ENCODE measurements around the gene ZNF467.

Gene ZNF467

GRCh38 chr7:149773446-149774236, at the start of gene ZNF467:
ZNF467 (minus strand) TSS chr7:149773588; CDS start chr7:149771032, 2,556 bp downstream.
- Histone ChIP-seq H3K27ac (ENCODE audit: low read depth, low read length) (no peak within 1 kb of the TSS), H3K4me1 (ENCODE audit: control insufficient read depth, insufficient read depth, low read length) (peaks cover 14% of the 10 kb centered on the region), H3K9ac (ENCODE audit: low read length) (peak within 1 kb of the TSS; percentile 46), H3K27me3 (ENCODE audit: control insufficient read depth, insufficient read depth, low read length) (peaks cover 83% of the 10 kb centered on the region), H3K36me3 (ENCODE audit: control insufficient read depth, insufficient read depth, low read length) (no peaks in the 10 kb centered on the region), H3K4me3 (ENCODE audit: low read depth, low read length) (peak within 1 kb of the TSS; percentile 81), H3K9me3 (ENCODE audit: control insufficient read depth, insufficient read depth, low read depth, low read length) (no peaks in the 10 kb centered on the region)

- Histone ChIP-seq H3K27me3 (ENCODE audit: control insufficient read depth, insufficient read depth, low read length) (no peaks in the 10 kb centered on the region), H3K27ac (ENCODE audit: low read depth, low read length) (no peak overlapping the region), H3K9ac (ENCODE audit: low read length) (no peak overlapping the region)
Observed at GRCh38 chr7:149822353-149822943, 49.1 kb upstream of the ZNF467 start.

GRCh38 chr7:149821191-149822148, 48.1 kb upstream of the ZNF467 start:
- no peak overlapping the region for H3K9ac ChIP-seq (ENCODE audit: low read length)
- H3K9me3 ChIP-seq (ENCODE audit: control insufficient read depth, insufficient read depth, low read depth, low read length): peaks cover 17% of the 10 kb centered on the region
- no peaks in the 10 kb centered on the region for H3K36me3 ChIP-seq (ENCODE audit: control insufficient read depth, insufficient read depth, low read length)
- no peak overlapping the region for H3K27ac ChIP-seq (ENCODE audit: low read depth, low read length)
- no peaks in the 10 kb centered on the region for H3K27me3 ChIP-seq (ENCODE audit: control insufficient read depth, insufficient read depth, low read length)
- H3K4me1 ChIP-seq (ENCODE audit: control insufficient read depth, insufficient read depth, low read length): no peaks in the 10 kb centered on the region
- H3K4me3 ChIP-seq (ENCODE audit: low read depth, low read length): no peak overlapping the region

More at GRCh38 chr7:149822353-149822943, 49.1 kb upstream of the ZNF467 start:
- Histone ChIP-seq H3K4me3 (ENCODE audit: low read depth, low read length) (no peak overlapping the region), H3K36me3 (ENCODE audit: control insufficient read depth, insufficient read depth, low read length) (no peaks in the 10 kb centered on the region), H3K9me3 (ENCODE audit: control insufficient read depth, insufficient read depth, low read depth, low read length) (peaks cover 17% of the 10 kb centered on the region), H3K4me1 (ENCODE audit: control insufficient read depth, insufficient read depth, low read length) (no peaks in the 10 kb centered on the region)

- Histone ChIP-seq H3K4me3 (ENCODE audit: low read depth, low read length) (no peak overlapping the region), H3K36me3 (ENCODE audit: control insufficient read depth, insufficient read depth, low read length) (no peaks in the 10 kb centered on the region), H3K4me1 (ENCODE audit: control insufficient read depth, insufficient read depth, low read length) (peaks cover 3% of the 10 kb centered on the region), H3K27ac (ENCODE audit: low read depth, low read length) (no peak overlapping the region), H3K27me3 (ENCODE audit: control insufficient read depth, insufficient read depth, low read length) (no peaks in the 10 kb centered on the region), H3K9ac (ENCODE audit: low read length) (no peak overlapping the region), H3K9me3 (ENCODE audit: control insufficient read depth, insufficient read depth, low read depth, low read length) (peaks cover 17% of the 10 kb centered on the region)
Observed at GRCh38 chr7:149820622-149821190, 47.3 kb upstream of the ZNF467 start.

GRCh38 chr7:149819961-149820340, 46.6 kb upstream of the ZNF467 start:
- Histone ChIP-seq H3K4me1 (ENCODE audit: control insufficient read depth, insufficient read depth, low read length) (peaks cover 5% of the 10 kb centered on the region), H3K9me3 (ENCODE audit: control insufficient read depth, insufficient read depth, low read depth, low read length) (peaks cover 17% of the 10 kb centered on the region), H3K4me3 (ENCODE audit: low read depth, low read length) (no peak overlapping the region), H3K36me3 (ENCODE audit: control insufficient read depth, insufficient read depth, low read length) (no peaks in the 10 kb centered on the region), H3K9ac (ENCODE audit: low read length) (no peak overlapping the region), H3K27me3 (ENCODE audit: control insufficient read depth, insufficient read depth, low read length) (no peaks in the 10 kb centered on the region), H3K27ac (ENCODE audit: low read depth, low read length) (no peak overlapping the region)

GRCh38 chr7:149819141-149819960, 46.0 kb upstream of the ZNF467 start:
- Histone ChIP-seq H3K4me3 (ENCODE audit: low read depth, low read length) (no peak overlapping the region), H3K9ac (ENCODE audit: low read length) (no peak overlapping the region), H3K9me3 (ENCODE audit: control insufficient read depth, insufficient read depth, low read depth, low read length) (peaks cover 16% of the 10 kb centered on the region), H3K27ac (ENCODE audit: low read depth, low read length) (no peak overlapping the region), H3K4me1 (ENCODE audit: control insufficient read depth, insufficient read depth, low read length) (peaks cover 5% of the 10 kb centered on the region), H3K36me3 (ENCODE audit: control insufficient read depth, insufficient read depth, low read length) (no peaks in the 10 kb centered on the region), H3K27me3 (ENCODE audit: control insufficient read depth, insufficient read depth, low read length) (no peaks in the 10 kb centered on the region)

GRCh38 chr7:149818536-149818840, 45.1 kb upstream of the ZNF467 start:
- H3K4me1 ChIP-seq (ENCODE audit: control insufficient read depth, insufficient read depth, low read length): peaks cover 5% of the 10 kb centered on the region
- no peaks in the 10 kb centered on the region for H3K27me3 ChIP-seq (ENCODE audit: control insufficient read depth, insufficient read depth, low read length)
- H3K9ac ChIP-seq (ENCODE audit: low read length): no peak overlapping the region
- H3K9me3 ChIP-seq (ENCODE audit: control insufficient read depth, insufficient read depth, low read depth, low read length): peaks cover 7% of the 10 kb centered on the region
- no peak overlapping the region for H3K27ac ChIP-seq (ENCODE audit: low read depth, low read length)
- no peaks in the 10 kb centered on the region for H3K36me3 ChIP-seq (ENCODE audit: control insufficient read depth, insufficient read depth, low read length)
- no peak overlapping the region for H3K4me3 ChIP-seq (ENCODE audit: low read depth, low read length)

GRCh38 chr7:149817836-149818535, 44.6 kb upstream of the ZNF467 start:
- H3K27me3 ChIP-seq (ENCODE audit: control insufficient read depth, insufficient read depth, low read length): no peaks in the 10 kb centered on the region
- H3K27ac ChIP-seq (ENCODE audit: low read depth, low read length): no peak overlapping the region
- H3K4me1 ChIP-seq (ENCODE audit: control insufficient read depth, insufficient read depth, low read length): peaks cover 10% of the 10 kb centered on the region
- H3K4me3 ChIP-seq (ENCODE audit: low read depth, low read length): no peak overlapping the region
- peaks cover 2% of the 10 kb centered on the region; the same call in 1 of the 2 replicates for H3K9me3 ChIP-seq (ENCODE audit: control insufficient read depth, insufficient read depth, low read depth, low read length)
- no peaks in the 10 kb centered on the region for H3K36me3 ChIP-seq (ENCODE audit: control insufficient read depth, insufficient read depth, low read length)
- H3K9ac ChIP-seq (ENCODE audit: low read length): no peak overlapping the region

- Histone ChIP-seq H3K27me3 (ENCODE audit: control insufficient read depth, insufficient read depth, low read length) (no peaks in the 10 kb centered on the region), H3K4me3 (ENCODE audit: low read depth, low read length) (no peak overlapping the region), H3K27ac (ENCODE audit: low read depth, low read length) (no peak overlapping the region), H3K4me1 (ENCODE audit: control insufficient read depth, insufficient read depth, low read length) (peaks cover 12% of the 10 kb centered on the region), H3K36me3 (ENCODE audit: control insufficient read depth, insufficient read depth, low read length) (no peaks in the 10 kb centered on the region), H3K9ac (ENCODE audit: low read length) (no peak overlapping the region), H3K9me3 (ENCODE audit: control insufficient read depth, insufficient read depth, low read depth, low read length) (no peaks in the 10 kb centered on the region)
Observed at GRCh38 chr7:149817301-149817771, 43.9 kb upstream of the ZNF467 start.

GRCh38 chr7:149816794-149817193, 43.4 kb upstream of the ZNF467 start:
- H3K4me3 ChIP-seq (ENCODE audit: low read depth, low read length): no peak overlapping the region
- H3K9ac ChIP-seq (ENCODE audit: low read length): no peak overlapping the region
- H3K36me3 ChIP-seq (ENCODE audit: control insufficient read depth, insufficient read depth, low read length): no peaks in the 10 kb centered on the region
- H3K4me1 ChIP-seq (ENCODE audit: control insufficient read depth, insufficient read depth, low read length): peaks cover 12% of the 10 kb centered on the region
- no peaks in the 10 kb centered on the region for H3K9me3 ChIP-seq (ENCODE audit: control insufficient read depth, insufficient read depth, low read depth, low read length)
- no peaks in the 10 kb centered on the region for H3K27me3 ChIP-seq (ENCODE audit: control insufficient read depth, insufficient read depth, low read length)
- no peak overlapping the region for H3K27ac ChIP-seq (ENCODE audit: low read depth, low read length)
